NCI-H774 (cell line): ENCODE measurements around the gene PRR19.
"Not testable (repeated sequence)": the region's sequence is repeated elsewhere in the genome, so short reads cannot be mapped to it uniquely, and the experiment has no call there.

Experiments
- DNase-seq: peaks from one replicate; lab custom pipeline; 2025; lab: John Stamatoyannopoulos, UW

PRR19 gene

GRCh38 chr19:42301646-42302203, at the start of gene PRR19:
TSS of gene PRR19 (plus strand) at chr19:42302132. CDS start at chr19:42309585, 7,453 bp downstream.
- DNase-seq = no peak

DNA sequence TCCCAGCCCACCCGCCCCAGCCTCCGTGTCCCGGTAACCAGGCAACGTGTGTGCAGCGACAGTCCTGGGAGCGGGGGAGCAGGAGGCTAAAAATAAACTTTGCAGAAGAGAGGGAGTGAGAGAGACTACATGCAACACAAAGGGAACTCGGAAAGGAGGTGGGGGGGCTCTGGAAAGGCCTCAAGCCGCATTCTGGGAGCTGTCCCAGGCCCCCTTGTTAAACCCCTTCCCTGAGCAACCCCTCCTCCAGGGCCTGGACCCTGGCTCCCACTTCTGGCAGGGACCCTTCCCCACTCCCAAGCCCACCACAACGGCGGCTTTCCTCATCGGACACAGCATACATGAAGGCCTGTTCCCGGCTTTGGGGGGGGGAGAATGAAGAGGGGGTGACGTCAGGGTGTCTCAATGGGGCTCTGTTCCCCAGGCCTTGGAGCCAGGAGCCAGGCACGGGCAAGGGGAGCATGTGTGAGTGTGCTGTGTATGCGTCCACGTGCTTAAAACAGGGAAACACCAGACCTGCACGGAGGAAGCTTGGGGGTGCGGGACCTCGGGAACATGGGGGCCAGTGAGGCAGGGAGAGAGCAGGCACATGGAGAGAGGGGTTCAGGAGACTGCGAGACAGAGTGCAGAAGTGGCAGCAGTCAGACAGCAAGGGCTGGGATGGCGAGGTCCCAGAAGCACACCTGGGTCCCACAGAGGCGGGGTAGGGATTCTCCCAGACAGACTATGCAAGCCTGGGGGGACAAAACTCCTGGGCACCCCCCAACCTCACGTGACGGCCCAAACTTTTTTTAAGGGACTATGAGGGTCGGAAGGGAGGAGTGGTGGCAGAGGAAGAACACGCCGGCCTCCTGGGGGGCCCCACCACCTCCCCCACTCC, 49.3 kb upstream of the PRR19 start:
- no peak for DNase-seq

- no peak for DNase-seq
These were observed 48.5 kb upstream of the PRR19 start for GRCh38 chr19:42253245-42254088.

GRCh38 chr19:42254089-42254849, 47.7 kb upstream of the PRR19 start:
- no peak for DNase-seq

- peak; percentile 81 for DNase-seq
These were observed 46.8 kb upstream of the PRR19 start, which contains the start of gene ERF for GRCh38 chr19:42254850-42255765. TSS of gene ERF (minus strand) at chr19:42255128. CDS start at chr19:42254999, 129 bp downstream.

- DNase-seq = no peak
These were observed 45.9 kb upstream of the PRR19 start for GRCh38 chr19:42255766-42256745.

DNA sequence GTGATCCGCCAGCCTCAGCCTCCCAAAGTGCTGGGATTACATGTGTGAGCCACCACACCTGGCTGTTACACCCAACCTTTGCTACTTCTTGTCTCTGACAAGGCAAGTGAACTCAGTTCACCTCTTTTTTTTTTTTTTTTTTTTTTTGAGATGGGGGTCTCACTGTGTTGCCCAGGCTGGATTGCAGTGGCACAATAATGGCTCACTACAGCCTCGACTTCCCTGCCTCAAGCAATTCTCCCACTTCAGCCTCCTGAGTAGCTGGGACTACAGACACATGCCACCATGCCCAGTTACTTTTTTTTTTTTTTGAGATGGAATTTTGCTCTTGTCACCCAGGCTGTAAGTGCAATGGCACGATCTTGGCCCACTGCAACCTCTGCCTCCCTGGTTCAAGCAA, 44.1 kb upstream of the PRR19 start:
- not testable (repeated sequence) for DNase-seq

DNA sequence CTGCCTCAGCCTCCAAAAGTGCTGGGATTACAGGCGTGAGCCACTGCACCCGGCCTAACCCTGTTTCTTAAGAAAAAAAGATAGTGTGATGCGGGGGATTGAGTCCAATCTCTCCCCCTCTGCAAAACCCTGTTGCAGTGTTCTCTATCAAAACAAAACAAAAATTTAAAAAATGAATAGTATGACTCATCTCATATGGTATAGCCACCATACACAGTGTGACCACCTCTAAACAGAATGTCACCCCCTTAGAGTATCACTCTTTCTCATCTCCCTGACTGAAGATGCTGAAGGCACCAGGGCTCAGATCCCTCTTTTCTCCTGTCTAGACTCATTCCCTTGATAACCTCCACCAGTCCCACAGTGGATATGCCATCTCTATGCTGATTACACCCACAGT, 40.2 kb upstream of the PRR19 start:
- no peak for DNase-seq

- not testable (repeated sequence) for DNase-seq
These were observed 35.8 kb upstream of the PRR19 start for GRCh38 chr19:42266105-42266504.

DNA sequence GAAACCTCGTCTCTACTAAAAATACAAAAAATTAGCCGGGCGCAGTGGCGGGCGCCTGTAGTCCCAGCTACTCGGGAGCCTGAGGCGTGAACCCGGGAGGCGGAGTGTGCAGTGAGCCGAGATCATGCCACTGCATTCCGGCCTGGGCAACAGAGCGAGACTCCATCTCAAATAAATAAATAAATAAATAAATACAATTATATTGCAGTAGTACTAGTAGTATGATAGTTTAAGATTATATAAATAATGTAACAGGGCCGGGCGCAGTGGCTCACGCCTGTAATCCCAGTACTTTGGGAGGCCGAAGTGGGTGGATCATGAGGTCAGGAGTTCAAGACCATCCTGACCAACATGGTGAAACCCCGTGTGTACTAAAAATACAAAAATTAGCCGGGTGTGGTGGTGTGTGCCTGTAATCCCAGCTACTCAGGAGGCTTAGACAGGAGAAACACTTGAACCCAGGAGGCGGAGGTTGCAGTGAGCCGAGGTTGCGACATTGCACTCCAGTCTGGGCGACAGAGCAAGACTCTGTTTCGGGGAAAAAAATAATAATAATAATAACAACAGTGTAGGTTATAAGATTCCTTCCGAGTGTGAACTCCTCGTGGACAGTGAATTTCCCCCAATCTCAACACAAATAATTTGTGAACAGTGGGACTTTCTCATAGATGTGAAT, 34.9 kb upstream of the PRR19 start:
- DNase-seq = not testable (repeated sequence)

DNA sequence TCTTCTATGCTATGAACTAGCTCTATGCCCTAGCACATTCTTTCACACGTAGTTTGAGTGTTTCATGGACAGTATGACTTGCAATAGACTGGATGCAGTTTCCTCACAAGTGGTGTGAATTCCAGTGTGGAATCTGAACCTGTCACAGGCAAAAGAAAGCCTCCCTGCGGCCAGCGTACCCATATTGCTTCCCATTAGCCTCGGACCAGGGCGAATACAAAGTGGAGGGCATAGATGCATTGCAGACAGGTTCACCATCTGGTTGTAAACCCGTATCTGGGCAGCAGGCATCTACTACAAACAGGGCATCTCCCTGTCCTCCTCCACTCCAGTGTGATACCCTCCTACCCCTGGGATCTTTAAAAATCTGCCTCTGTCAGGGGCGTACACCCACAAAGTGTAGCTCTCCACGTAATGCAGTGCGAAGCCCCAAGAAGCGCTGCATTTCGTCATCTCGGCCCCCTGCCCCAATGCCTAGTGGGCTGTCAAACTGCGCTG, 34.2 kb upstream of the PRR19 start:
- DNase-seq = no peak

DNA sequence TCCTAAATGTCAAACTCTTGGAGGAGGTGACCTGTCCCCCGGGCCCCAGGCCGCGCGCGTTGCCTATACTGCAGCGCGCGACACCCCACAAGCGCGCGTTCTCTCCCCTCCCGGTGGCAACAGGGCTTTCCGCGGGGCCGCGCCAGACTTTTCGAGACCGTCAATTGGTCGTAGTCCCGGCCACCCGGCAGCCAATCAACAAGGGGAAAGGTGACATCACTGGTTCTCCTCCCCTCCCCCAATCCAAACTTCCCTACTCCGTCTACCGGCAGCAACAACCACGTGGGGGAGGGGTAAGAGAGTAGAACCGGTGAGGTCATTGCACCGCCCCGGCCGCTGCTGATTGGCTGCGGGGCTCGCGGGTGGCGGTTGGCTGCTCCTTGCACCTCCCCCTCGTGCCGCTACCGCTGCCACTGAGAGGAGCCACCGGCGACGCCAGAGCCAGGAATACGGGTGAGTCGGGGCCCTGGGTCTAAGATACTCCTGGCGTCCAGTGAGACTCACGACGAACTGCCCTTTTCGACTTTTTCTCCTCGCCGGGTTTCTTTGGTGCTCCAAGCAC, 33.7 kb upstream of the PRR19 start:
- DNase-seq = peak; percentile 98

DNA sequence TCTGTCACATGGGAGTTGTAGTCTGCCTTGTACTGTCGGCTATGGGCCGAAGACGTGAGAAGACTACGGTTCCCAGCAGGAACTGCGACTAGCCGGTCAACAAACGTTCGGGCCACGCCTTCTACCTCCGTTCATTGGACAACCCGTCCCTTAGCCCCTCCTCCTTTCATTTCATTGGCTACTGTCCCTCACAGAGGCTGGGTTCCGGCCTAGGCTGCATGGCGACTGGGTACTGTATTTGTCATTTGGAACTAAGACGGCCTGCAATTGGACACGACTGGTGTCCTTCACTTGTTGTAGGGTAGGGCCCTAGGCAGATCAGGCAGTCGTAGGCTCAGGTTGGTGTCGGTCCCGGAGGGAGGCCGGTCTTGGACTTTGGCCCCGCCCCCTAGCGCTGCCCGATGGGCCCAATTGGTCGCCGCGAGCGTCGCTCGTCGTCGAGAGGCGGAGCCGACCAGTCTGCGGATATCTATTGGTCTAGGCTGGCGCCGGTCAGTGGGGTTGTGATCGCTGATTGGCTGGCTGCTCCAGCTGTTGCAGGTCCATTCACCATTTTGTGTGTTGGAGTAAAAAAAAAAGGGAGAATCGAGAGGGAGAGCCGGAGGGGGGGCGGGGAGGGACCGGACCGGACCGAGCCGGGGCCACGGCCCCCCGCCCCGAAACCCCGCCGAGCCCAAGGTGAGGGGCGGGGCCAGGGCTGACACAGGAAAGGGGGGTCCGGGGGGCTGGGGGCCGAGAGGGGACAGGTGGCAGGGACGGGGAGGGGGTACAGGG, 33.0 kb upstream of the PRR19 start, which contains the start of gene CIC:
Gene CIC, plus strand, starts transcription at position 549 of the 774 bp plus-strand sequence. CDS start 2,532 bp downstream, outside the sequence.
- peak; percentile 99 for DNase-seq

GRCh38 chr19:42269478-42270345, 32.2 kb upstream of the PRR19 start:
- no peak for DNase-seq

DNA sequence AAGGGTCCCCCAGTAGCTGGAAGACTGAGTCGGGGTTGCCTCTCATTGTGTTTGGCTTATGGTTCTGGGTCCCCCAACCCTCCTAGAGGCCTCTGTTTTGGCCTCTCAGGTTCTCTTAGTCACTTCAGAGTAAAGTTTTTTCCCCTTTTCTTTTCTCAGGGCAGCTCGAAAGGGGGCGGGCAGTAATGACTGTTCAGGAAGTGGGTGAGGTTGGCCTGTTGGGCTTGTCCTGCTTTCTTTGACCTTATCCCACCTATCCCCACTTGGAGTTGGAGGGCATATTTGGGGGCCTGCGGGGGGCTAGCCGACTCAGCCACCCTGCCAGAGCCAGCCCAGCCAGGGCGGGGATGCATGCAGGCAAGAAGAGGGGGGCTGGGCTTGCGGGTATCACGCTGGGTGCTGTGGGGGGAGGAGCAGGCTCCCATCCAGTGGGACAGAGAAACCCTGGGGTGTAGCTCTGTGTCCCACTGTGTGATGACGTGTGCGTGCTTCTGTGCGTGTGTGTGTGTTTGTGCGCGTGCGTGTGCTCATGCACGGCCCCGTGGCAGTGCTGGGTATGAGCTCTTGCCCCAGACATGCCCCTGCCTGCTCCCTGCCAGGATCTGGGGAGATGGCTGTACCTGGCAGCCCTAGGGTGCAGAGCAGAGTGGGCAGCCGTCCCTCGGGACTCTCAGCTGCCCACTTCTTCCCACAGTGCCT, 31.4 kb upstream of the PRR19 start:
- no peak for DNase-seq

- DNase-seq = no peak
These were observed 30.9 kb upstream of the PRR19 start for GRCh38 chr19:42271045-42271419.
